ENCODE measurements around the gene MYO1D. TPM values are rescaled to one million over a fixed set of nuclear protein-coding genes. Genes with fewer than 3 reads are reported as not detected.

Gene MYO1D
- total RNA-seq, 1 donor from 2014 or later, result 18.0 TPM

DNA sequence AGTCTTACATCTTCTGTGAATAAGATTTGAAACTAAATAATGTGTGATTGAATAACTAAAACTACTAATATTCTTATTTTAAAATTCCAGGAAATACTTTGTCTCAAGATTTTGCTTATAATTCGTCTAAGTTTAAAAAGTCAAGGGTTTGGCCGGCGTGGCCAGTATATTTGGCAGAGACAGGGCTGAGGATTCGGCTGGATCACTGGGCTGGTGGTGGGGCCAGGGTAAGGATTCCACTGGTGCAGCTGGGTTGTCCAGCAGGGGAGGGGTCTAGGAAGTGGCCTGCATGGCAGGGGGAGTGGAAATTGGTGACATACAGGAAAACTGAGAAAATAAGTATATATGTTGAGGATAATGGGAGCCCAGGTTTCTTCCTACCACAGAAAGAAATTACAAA lies 75.7 kb downstream of the MYO1D start:
- H3K27me3 Mint-ChIP-seq (ENCODE audit: low read depth, unreplicated experiment), result no peaks in the 10 kb centered on the region
- no peak overlapping the region for H3K4me2 ChIP-seq (ENCODE audit: low read length)
- no peaks in the 10 kb centered on the region for H3K36me3 ChIP-seq (ENCODE audit: insufficient read depth, low read length)
- peaks cover 19% of the 10 kb centered on the region for H3K4me1 Mint-ChIP-seq (ENCODE audit: low read depth, unreplicated experiment)
- H3K27ac ChIP-seq (ENCODE audit: low read depth, low read length), result no peak overlapping the region
- H3K4me3 ChIP-seq (ENCODE audit: insufficient read depth, low read depth, low read length), result no peak overlapping the region
- no peak overlapping the region for H3K4me3 Mint-ChIP-seq (ENCODE audit: unreplicated experiment)
- H3K27ac Mint-ChIP-seq (ENCODE audit: unreplicated experiment), result no peak overlapping the region
- no peak for DNase-seq (ENCODE audit: low read depth)
- H3K79me2 ChIP-seq (ENCODE audit: insufficient read depth, low read length), result no peaks in the 10 kb centered on the region
- H3K9me3 ChIP-seq (ENCODE audit: insufficient read depth, low read depth, low read length), result no peaks in the 10 kb centered on the region
- no peaks in the 10 kb centered on the region for H3K4me1 ChIP-seq (ENCODE audit: insufficient read depth, low read length)
- no peaks in the 10 kb centered on the region for H3K27me3 ChIP-seq (ENCODE audit: insufficient read depth, low read length)
- no peaks in the 10 kb centered on the region for H3K9me3 Mint-ChIP-seq (ENCODE audit: unreplicated experiment)
- H3K36me3 Mint-ChIP-seq (ENCODE audit: low read depth, unreplicated experiment), result no peaks in the 10 kb centered on the region
- no peak for TF ChIP-seq CTCF (IDR thresholded peaks at IDR 0.05; ENCODE audit: insufficient read depth, low read depth, low read length)
- no peak for TF ChIP-seq EZH2 (IDR thresholded peaks at IDR 0.05; ENCODE audit: insufficient read depth, low read length)
- FAIRE-seq, result no peak
- H2AFZ ChIP-seq (ENCODE audit: low read depth, low read length), result no peak overlapping the region
- H4K20me1 ChIP-seq (ENCODE audit: insufficient read depth, low read length), result no peaks in the 10 kb centered on the region
- H3K9ac ChIP-seq (ENCODE audit: low read length), result no peak overlapping the region

- H3K4me3 Mint-ChIP-seq (ENCODE audit: unreplicated experiment), result no peak overlapping the region
These were observed 78.0 kb downstream of the MYO1D start for GRCh38 chr17:32798938-32799337.

More at GRCh38 chr17:32798938-32799337, 78.0 kb downstream of the MYO1D start:
- FAIRE-seq, result no peak
- Histone ChIP-seq H3K4me2 (ENCODE audit: low read length) (no peak overlapping the region), H3K4me1 (ENCODE audit: insufficient read depth, low read length) (no peaks in the 10 kb centered on the region), H3K9me3 (ENCODE audit: insufficient read depth, low read depth, low read length) (no peaks in the 10 kb centered on the region), H3K27me3 (ENCODE audit: insufficient read depth, low read length) (no peaks in the 10 kb centered on the region), H3K4me3 (ENCODE audit: insufficient read depth, low read depth, low read length) (no peak overlapping the region), H3K36me3 (ENCODE audit: insufficient read depth, low read length) (no peaks in the 10 kb centered on the region), H4K20me1 (ENCODE audit: insufficient read depth, low read length) (no peaks in the 10 kb centered on the region), H3K27ac (ENCODE audit: low read depth, low read length) (no peak overlapping the region), H2AFZ (ENCODE audit: low read depth, low read length) (no peak overlapping the region), H3K79me2 (ENCODE audit: insufficient read depth, low read length) (no peaks in the 10 kb centered on the region), H3K9ac (ENCODE audit: low read length) (no peak overlapping the region)
- Mint-ChIP-seq H3K27me3 (ENCODE audit: low read depth, unreplicated experiment) (no peaks in the 10 kb centered on the region), H3K36me3 (ENCODE audit: low read depth, unreplicated experiment) (no peaks in the 10 kb centered on the region), H3K9me3 (ENCODE audit: unreplicated experiment) (peaks cover 2% of the 10 kb centered on the region), H3K4me1 (ENCODE audit: low read depth, unreplicated experiment) (peaks cover 19% of the 10 kb centered on the region), H3K27ac (ENCODE audit: unreplicated experiment) (no peak overlapping the region)
- no peak for TF ChIP-seq CTCF (IDR thresholded peaks at IDR 0.05; ENCODE audit: insufficient read depth, low read depth, low read length)
- no peak for TF ChIP-seq EZH2 (IDR thresholded peaks at IDR 0.05; ENCODE audit: insufficient read depth, low read length)
- DNase-seq (ENCODE audit: low read depth), result no peak
